Colon (tissue), 2 donors: ENCODE measurements around the gene SLAMF1.
"Not testable (repeated sequence)": the region's sequence is repeated elsewhere in the genome, so short reads cannot be mapped to it uniquely, and the experiment has no call there.

ENCODE experiments used
- FAIRE-seq: peaks from 2 replicates; lab custom pipeline; 2012; peaks lifted over from hg19 to GRCh38; lab: Jason Lieb, UNC
- donor health status: control.
- donor health status: control.

SLAMF1 gene

DNA sequence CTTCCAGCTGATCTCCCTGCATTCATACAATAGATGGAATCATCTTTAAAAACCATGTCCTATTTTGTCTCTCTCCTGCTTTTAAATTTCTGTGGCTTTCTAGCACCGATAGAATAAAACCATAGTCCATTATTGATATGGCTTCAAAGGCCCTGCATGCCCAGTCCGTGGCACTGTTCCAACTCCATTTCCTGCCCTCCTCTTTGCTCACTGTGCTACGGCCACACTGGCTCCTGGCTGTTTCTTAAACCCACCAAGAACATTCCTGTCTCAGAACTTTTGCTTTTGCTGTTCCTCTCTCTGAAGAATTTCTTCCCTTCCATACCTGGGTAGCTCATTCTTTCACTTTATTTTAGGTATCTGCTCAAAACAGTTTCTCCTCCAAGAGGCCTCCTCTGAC lies 7.2 kb downstream of the SLAMF1 start:
- no peak for FAIRE-seq

DNA sequence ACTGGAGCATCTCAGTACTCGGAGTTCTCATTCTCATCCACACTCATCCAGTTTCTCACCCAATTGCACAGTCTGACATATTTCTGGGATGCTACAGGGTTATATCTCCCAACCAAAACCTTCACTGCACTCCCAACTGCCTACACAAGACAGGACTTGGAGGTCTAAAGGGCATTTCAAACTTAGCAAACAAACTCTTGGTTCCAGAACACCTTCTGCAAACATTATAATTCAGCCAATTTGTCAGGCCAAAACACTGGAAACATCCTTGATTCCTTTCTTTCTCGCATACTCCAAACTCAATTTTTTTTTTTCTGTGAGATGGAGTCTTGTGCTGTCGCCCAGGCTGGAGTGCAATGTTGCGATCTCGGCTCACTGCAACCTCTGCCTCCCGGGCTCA lies 7.9 kb downstream of the SLAMF1 start:
- no peak for FAIRE-seq

GRCh38 chr1:160638540-160638857 lies 8.3 kb downstream of the SLAMF1 start:
- FAIRE-seq, result no peak

- no peak for FAIRE-seq
Measured at GRCh38 chr1:160637821-160638539, 8.9 kb downstream of the SLAMF1 start.

DNA sequence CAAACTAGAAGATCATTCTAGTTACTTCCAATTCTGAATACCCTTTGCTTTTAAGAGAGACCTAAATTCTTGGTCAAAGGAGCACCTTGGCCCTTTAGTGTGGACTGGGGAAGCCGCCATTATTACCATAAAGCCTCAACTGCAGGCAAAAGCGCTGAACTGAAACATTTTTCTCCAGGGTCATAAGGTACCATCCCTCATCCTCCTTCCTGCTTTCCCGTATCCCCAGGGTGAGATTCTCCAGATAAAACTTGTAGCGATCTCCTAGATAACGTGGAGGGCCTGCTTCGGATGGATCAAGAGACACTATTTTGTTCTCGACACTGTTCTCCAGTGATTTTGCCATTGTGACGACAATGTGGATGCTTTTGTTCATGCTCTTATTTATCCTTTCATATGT lies 9.8 kb downstream of the SLAMF1 start:
- FAIRE-seq, result no peak

DNA sequence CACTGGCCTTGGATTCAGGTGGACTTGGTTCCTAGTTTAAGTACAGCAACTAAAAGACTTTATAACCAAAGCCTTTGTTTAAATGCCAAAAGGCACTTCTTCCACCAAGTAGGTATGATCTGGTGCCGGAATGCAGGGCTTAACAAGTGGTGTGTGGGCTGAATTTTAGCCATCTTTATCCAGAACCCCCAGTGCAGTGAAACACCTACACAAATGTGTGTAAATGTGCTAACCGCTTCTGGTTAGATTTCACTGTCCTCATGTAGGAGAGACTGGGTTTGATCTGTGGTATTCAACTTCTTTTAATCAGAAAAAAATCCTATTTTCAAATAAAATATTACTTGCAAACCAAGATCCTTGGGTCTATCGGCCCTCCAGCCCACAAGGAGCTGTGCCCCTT lies 10.3 kb downstream of the SLAMF1 start:
- FAIRE-seq, result no peak

DNA sequence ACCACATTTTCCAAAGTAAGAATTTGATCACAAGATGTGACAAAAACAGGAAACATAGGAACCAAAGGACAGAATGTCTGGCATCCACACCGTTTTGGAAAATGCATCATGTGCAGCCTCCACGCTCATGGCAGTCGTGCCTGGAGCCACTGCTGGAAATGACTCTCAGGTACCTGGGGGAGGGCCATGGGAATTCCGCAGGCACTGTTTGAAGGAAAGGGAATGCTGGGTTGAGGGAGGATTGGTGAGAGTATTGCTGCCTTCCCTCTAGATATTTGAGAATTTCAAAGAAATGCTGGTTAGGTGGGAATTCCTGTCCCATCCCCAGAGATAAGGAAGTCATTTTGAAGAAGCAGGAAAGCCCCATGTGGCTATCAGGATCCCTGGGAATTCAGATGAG lies 10.8 kb downstream of the SLAMF1 start:
- FAIRE-seq, result no peak

GRCh38 chr1:160634543-160635491 lies 12.0 kb downstream of the SLAMF1 start:
- FAIRE-seq, result no peak

- FAIRE-seq, result no peak
Measured at GRCh38 chr1:160633330-160633903, 13.4 kb downstream of the SLAMF1 start.

DNA sequence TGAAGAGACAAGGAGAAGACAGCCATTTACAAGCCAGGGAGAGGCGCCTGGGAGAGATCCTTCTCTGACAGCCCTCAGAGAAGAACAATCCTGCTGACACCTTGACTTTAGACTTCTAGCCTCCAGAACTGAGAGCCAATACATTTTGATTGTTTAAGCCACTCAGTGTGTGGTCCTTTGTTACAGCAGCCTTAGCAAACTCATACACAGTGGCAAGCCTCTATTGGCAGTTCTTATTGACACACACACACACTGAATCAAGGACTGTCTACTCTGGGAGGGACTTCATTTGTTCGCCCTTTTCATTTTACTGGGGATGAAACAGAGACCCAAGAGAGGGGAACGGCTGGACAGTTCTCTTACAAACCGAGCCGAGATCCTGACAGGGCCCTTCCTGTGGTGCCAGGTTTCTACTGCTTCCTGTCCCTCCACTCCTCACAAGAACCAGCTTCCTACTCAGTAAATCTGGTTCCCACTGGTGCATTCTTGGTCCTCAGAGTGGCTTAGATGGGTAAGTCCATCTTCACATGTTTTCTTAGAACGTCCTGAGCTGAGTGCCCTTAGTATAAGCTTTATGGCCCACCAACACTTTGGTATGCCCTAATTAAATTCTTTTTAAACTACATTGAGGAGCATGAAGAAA lies 14.7 kb downstream of the SLAMF1 start:
- no peak for FAIRE-seq

GRCh38 chr1:160630523-160631451 lies 16.1 kb downstream of the SLAMF1 start:
- FAIRE-seq, result no peak

- FAIRE-seq, result no peak
Measured at GRCh38 chr1:160629286-160630210, 17.3 kb downstream of the SLAMF1 start.

DNA sequence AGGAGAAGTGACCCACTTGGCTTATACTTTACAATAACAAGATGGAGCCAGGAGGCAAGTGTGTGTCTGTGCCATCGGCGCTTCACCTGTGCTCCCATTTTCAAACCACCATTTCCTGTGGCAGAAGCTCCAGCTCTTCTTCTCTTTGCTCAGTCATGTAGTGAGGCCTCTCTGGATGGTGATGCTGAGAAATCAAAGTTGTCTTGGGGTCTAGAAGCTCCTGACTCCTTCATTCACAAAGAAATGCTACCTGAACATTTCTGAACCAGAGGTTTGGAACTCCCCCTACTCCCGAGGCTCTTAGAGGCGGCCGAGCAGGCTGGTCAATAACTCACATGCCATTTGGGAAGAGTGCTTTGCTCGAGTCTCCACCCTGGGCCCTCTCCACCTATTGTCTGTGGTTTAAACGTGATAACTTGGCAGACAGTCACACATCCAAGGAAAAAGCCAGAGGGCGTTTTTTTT lies 18.0 kb downstream of the SLAMF1 start:
- FAIRE-seq, result no peak

DNA sequence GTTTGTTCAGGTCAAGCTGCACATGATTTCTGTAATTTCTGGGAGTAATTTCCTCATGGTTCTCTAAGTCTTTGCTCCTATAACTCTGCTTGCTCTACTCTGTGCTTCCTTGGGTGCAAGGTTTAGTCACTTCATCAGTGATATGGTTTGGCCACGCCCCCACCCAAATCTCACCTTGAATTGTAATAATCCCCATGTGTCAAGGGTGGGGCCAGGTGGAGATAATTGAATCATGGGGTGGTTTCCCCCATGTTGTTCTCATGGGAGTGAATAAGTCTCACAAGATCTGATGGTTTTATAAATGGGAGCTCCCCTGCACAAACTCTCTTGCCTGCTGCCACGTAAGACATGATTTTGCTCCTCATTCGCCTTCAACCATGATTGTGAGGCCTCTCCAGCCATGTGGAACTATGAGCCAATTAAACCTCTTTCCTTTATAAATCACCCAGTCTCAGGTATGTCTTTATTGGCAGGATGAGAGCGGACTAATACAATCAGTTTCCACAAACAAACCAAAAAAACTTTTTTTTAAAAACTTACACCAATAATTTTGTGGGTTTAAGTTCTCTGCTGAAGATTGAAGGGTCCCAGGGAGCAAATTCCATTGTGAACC lies 19.1 kb downstream of the SLAMF1 start:
- not testable (repeated sequence) for FAIRE-seq

DNA sequence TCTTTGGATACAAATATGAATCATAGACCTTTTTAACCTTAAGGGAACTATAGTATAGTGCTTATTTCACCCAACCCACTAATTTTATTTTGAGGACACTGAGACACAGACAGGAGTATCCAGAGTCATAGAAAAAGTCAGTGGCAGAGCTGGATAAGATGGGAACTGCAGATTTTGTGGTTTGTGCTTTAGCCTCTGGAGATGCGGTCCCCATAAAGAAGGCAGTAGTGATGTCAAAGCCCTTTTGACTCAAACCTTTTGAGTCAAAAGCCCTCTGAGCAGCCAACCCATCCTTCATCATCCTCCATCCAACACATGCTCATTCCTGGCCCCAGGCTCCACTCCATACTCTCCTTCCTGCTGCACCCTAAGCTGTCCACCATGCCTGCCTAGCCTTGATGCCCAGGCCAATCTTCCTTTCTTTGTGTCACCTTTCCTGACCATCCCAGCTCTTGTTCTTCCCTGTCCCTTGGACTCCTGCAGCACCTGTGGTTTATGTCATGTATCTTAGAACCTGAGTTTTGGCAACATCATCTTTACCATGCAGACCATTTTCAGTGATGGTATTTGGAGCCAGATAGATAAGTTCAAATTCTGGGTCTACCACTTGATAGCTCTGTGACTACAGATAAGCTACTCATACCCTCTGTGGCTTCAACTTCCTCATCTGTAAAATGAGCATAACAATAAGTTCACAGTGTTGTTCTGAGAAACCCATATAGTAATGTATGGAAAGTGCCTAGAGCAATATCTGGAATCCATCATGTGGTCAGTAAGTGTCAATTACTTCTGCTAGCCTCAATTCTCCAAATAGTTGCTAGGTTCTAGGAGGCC lies 20.1 kb downstream of the SLAMF1 start:
- no peak for FAIRE-seq

DNA sequence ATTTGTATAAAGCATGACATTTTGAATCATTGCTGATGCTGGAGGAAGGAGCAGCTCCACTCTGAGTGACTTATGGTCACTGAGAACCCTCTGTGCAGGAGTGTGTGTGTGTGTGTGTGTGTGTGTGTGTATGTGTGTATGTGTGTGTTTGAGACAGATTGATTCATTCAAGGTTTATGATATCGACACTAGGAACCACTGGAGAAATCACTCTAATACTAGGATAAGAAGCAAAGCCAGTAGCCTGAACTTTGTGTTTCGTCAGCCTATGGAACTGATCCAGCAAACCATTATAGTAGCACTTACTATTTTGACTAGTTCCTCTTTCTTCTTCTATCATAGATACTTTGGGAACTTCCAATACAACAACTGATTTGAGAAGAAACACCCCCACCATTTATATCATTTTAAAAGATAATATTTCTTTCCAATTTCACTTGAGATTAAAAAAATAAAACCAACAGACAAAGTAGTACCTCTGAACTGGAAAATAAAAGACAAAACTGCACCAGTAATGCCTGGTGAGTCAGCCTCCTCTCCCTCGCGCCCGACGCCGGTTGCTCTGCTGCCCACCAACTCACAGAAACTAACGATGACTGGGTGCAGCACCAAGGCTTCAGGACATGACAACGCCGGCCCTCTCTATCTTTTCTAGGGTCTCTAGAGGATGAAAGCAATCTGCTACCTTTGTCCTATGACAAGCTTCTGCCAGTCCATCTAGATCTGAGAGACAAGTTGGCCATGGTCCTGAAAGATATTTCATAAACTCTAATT lies 20.9 kb downstream of the SLAMF1 start:
- no peak for FAIRE-seq

- no peak for FAIRE-seq
Measured at GRCh38 chr1:160625321-160625720, 21.5 kb downstream of the SLAMF1 start.

DNA sequence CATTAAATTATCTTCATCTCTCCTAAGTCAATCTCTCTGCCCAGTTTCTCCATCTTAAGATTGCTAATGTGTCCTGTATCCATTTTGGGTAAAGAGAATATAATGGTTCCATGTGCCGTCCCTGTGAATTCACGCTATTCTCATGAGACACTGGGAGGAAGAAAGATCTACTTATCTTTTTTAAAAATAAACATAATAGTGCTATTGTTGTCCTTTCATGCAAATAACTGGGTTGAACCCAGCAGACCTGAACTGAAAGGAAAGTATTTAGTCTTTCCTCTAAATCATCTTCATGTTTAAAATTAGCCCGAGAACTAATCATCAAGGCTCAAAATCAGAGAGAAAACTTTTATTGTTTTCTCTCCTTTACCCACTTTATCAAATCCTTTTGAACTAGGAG lies 22.4 kb downstream of the SLAMF1 start:
- no peak for FAIRE-seq
